HG03039 (cell line): ENCODE measurements around the gene CHD9NB.

Experiments used
- ATAC-seq: cut with Tn5 transposase; IDR thresholded peaks from one replicate; pipeline ENCODE4 v1.9.1; 2021; ENCODE audit warnings: mild to moderate bottlenecking, moderate library complexity; ENCODE audit not compliant: unreplicated experiment

Gene CHD9NB

GRCh38 chr16:53052519-53053501, at the start of gene CHD9NB:
CHD9NB (minus strand) TSS chr16:53052897; CDS start chr16:53044158, 8,739 bp downstream.
- no peak for ATAC-seq

- no peak for ATAC-seq
Observed at GRCh38 chr16:53100889-53101288, 48.2 kb upstream of the CHD9NB start.

GRCh38 chr16:53100131-53100748, 47.5 kb upstream of the CHD9NB start:
- no peak for ATAC-seq

- ATAC-seq = peak; percentile 40
Observed at GRCh38 chr16:53099318-53100130, 46.8 kb upstream of the CHD9NB start.

GRCh38 chr16:53098526-53099317, 46.0 kb upstream of the CHD9NB start:
- peak; percentile 62 for ATAC-seq

GRCh38 chr16:53097190-53097589, 44.5 kb upstream of the CHD9NB start:
- ATAC-seq = no peak

GRCh38 chr16:53094013-53094630, 41.4 kb upstream of the CHD9NB start:
- peak; percentile 33 for ATAC-seq

- no peak for ATAC-seq
Observed at GRCh38 chr16:53093162-53093744, 40.6 kb upstream of the CHD9NB start.

GRCh38 chr16:53092284-53092683, 39.6 kb upstream of the CHD9NB start:
- no peak for ATAC-seq

GRCh38 chr16:53091466-53092211, 38.9 kb upstream of the CHD9NB start:
- ATAC-seq = peak; percentile 50

- peak; percentile 50 for ATAC-seq
Observed at GRCh38 chr16:53090591-53091411, 38.1 kb upstream of the CHD9NB start.

- no peak for ATAC-seq
Observed at GRCh38 chr16:53090286-53090590, 37.5 kb upstream of the CHD9NB start.

GRCh38 chr16:53089434-53090285, 37.0 kb upstream of the CHD9NB start:
- ATAC-seq = no peak

- ATAC-seq = no peak
Observed at GRCh38 chr16:53087101-53087500, 34.4 kb upstream of the CHD9NB start.

GRCh38 chr16:53085931-53086421, 33.3 kb upstream of the CHD9NB start:
- no peak for ATAC-seq

- no peak for ATAC-seq
Observed at GRCh38 chr16:53085369-53085843, 32.7 kb upstream of the CHD9NB start.

GRCh38 chr16:53084746-53085334, 32.1 kb upstream of the CHD9NB start:
- no peak for ATAC-seq
